GM19455 (cell line): ENCODE data around the gene ATP6V1F.
"Not testable (repeated sequence)": the region's sequence is repeated elsewhere in the genome, so short reads cannot be mapped to it uniquely, and the experiment has no call there.

Experiments
- ATAC-seq: cut with Tn5 transposase; IDR thresholded peaks from one replicate; pipeline ENCODE4 v1.9.1; 2021; ENCODE audit not compliant: unreplicated experiment

The ATP6V1F gene

DNA sequence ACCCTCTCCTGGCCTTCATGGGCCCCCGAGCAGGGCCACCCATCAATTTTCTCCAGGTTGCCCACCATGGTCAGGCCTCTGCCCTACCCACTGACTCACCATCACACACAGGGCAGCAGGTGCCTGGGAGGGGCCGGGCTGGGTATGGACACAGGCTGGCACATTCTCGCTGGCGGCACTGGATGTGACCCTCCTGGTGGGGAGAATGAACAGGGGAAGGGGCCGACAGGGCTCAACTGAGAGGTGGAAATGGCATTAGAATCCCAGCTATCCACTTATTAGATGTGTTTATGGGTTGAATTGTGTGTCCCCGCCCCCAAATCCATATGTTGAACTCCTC, 31.4 kb downstream of the ATP6V1F start:
- no peak for ATAC-seq

DNA sequence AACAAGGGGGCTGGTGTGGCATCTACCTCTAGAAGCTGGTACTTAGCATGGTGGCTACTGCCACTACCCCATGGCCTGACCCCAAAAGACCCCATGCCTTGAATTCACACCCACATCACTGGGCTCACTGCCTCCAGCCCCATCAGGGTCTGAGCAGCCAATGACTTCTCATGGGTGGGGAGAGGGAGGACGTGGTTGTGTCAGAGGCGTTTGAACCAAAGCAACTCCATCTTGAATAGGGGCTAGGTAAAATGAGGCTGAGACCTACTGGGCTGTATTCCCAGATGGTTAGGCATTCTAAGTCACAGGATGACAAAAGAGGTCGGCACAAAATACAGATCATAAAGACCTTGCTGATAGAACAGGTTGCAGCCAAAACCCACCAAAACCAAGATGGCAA, 32.7 kb downstream of the ATP6V1F start:
- ATAC-seq: no peak

- no peak for ATAC-seq
These were observed 36.7 kb downstream of the ATP6V1F start for GRCh38 chr7:128899392-128899791.

- no peak for ATAC-seq
These were observed 37.6 kb downstream of the ATP6V1F start for GRCh38 chr7:128900237-128900636.

DNA sequence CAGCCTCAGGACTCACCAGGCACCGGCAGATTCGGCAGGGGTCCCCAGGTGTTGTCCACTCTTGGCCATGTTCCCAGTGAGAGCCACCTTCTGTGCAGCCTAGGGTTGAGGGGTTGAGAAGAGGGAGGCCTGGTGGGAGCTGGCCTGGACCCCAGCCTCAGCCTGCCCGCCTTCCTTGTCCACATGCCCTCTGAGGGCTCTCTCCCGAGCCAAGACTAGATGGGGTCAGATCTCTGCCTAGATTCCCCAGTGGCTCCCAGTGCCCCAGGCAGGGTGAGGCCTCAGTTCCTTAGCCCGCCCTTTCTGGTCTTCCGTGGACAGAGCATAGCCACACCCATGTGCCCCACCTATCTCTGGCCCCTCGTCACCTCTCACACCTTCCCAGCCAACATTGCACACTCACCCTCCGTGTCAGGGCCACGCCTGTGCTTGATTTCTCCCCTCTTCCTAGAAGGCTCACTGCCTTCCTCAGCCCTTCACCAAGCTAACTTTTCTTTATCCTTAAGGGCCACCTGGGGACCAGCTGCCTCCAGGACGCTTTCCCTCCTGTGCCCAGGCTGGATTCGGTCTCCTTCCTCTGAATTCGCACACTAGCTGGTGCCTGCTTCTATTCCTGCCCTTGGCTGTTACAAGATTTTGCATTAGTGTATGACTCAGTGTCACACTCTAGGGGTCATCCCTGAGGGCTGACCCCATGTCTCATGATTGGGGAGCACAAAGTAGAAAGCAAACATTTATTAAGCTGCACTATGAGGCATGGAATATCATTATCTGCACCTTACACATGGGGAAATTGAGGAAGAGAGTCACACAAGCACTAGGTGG, 40.3 kb downstream of the ATP6V1F start:
- ATAC-seq: no peak

GRCh38 chr7:128903621-128904361, 41.1 kb downstream of the ATP6V1F start:
- ATAC-seq: no peak

DNA sequence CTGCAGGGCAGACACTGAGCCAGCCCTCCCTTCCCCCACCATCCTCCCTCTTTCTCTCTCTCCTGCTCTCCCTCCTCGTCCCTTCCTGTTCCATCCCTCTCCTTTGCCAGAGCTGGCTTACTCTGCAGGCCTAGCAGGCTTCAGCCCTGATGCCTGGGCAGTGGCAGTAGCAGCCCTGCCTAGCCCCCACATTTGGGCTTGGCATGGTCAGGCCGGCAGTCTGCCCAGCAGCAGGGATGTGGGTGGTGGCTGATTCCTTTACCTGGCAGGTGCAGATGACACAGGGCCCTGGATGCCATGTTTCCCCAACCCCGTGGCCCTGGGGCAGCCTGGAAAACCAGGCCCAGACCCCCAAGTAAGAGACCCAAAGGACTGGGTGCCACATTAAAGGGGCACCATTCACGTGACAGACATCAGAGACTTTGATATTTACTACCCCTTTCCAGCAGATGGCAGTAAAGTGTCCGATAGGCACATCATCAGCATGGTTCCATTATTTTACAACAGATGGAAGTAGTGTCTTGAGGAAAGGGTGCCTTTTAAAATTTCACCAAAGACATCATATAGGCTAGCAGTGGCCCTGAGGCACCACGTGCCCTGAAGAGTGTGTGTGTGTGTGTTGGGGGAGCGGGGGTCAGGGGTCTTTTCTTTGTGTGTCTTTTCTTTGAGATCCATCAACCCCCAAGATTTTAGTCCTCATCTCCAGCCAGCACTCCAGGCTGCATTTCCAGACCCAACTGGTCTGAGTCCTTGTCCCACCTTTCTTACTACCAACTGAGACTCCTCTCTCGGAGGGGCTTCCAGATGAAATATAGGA, 41.9 kb downstream of the ATP6V1F start:
- ATAC-seq: no peak

DNA sequence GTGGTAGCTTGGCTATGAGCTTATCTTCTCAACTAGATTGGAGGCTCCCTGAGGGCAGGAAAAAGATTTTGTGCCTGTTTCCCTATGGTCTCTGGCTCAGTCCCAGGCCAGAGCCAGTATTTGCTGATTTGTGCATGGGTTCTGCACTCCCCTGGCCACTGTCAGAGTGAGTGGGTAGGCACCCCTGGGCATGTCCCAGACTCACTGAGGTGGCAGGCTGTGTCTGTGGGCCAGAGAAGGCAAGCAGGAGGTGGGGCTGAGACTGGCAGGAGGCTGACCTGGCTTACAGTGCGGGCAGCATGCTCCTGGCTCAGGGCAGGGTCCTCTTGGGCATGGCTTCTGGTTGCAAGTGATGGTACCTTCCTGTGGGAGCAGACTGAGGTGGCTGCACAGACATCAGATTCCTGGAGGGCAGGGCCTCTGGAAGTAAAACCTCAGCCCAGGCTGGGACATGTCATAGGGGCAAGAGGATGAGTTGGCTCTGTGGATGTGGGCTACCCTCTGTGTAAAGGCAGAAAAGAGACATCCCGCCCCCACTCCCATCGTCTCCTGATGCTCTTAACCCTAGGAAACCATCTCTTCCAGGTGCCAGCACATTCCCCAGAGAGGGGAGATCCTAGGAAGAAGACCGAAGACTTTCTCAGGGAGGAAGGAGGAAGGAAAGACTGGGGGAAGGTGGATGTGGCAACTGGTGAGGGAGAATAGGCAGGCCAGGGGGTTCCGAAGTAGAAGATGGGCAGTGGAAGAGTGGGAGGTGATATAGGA, 43.5 kb downstream of the ATP6V1F start:
- no peak for ATAC-seq

DNA sequence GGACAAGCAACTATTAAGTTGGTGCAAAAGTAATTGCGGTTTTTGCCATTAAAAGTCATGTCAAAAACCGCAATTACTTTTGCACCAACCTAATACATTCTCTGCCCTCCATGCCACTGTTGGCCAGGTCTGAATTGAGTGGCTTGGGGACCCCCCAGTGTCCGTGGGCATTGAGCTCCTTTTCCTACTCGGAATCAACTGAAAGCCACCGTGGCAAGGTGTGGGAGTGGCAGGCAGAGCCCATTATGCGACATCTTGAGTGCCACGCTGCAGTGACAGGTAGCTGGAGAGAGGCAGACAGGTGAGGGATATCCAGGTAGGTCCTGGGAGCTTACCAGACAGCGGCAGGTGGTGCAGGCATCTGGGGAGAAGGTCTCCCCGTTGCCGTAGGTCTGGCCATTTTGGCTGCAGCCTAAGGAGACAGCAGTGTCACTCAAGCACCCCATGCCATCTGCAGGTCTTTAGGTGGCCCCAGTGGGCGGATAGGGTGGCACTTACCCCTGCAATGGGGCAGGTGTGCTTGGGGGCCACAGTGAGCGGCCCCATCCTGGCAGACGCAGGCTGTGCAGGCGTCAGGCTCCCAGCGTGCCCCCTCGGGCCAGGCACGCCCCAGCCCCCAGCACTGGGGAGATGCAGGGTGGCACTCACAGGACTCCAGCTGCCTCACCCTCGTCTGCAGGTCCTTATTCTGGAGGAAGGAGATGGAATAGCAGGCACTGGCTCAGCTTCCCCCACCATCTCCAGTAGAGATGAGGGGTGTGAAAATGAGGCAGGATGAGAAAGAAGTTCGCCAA, 44.3 kb downstream of the ATP6V1F start:
- ATAC-seq: no peak

GRCh38 chr7:128908750-128909624, 46.3 kb downstream of the ATP6V1F start:
- no peak for ATAC-seq

DNA sequence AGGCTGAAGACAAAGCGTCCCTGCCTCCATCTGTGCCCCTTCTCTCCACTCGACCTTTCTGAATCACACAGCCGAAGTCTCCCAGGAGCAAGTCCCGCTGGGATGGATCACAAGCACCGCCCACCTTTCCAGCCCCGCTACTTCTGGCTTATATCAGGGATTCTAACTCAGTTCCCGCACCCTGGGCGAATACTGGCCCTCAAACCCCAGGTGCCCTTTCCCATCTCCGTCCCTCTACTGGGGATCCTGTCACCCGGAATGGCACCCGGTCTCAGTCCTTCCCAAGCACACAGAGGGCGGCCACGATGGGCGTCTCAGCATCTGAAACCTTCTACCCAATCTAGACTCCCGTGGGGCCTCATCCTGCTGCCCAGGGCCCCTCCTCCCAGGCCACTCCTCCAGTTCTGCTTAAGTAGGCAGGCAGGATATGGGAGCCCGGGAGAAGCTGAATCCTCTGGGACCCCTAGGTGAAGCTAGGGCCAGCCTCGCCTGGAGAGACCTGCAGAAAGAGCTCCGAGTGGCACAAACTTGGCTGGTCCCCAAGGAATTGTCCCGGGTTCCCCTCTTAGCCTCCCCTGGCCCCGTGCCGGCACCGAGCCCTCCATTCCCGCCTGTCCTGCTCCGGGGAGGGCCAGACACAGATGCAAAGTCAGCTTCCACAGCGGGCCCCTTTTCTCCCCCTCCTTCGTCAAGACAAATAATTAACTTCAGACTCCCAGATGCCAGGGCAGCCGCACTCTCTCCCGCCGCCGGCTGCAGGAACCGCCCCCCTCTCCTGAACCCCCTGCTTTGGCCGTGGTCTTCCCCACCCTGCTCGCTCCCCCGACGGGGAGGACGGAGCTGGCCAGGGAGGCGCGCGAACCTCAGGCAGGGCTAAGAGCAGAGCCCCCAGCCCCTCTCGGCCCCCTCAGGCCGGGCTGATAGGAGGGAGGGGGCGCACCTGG, 47.2 kb downstream of the ATP6V1F start:
- no peak for ATAC-seq

- no peak for ATAC-seq
These were observed 47.9 kb downstream of the ATP6V1F start, which contains the start of gene KCP for GRCh38 chr7:128910569-128910945. Gene KCP (minus strand): TSS chr7:128910709. CDS start chr7:128910676, 33 bp downstream.

DNA sequence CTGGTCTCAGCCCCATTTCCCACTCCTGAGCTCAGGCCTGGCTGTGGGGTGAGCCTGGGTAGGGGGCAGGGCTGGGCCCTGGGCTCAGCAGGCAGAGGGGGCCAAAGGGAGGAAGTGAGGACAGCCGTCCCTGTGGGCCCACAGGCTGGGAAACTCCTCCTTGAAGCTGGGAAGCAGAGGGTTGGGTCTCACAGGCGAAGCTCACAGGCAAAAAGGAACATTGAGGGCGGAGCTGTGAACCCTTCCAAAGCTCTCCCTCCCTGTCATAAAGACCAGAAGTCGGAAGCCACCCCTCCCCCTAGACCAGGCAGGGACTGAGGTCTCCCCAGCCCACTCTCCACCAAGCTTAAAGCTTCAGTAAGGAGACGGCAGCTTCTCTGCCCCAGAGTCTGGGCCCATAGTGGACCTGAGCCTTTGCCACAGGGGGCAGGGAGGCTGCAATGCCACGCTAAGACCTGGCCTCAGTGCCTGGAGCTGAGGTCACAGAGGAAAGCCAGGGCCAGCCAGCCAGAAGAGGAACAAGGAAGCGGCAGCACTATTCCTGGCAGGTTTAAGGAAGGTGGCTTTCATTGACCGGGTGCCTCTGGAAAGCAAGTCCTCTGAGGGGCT, 48.9 kb downstream of the ATP6V1F start:
- no peak for ATAC-seq

DNA sequence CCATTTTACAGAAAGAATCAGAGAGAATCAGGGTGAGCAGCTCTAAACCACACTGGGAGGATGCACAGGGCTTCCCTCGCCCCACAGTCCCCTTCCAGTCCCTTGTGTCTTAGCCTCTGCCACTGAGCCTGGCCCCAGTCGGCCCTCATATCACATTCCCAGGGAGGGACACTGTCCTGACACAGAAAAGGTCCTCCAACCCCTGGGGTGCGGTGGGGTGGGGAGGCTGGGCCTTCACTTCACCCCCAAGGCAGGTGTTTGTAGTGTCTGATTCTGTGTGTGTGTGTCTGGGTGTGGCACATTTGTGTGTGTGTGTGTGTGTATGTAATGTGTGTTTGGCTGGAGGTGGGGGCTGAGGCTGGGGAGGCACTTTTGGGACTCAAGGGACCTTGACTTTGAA, 49.6 kb downstream of the ATP6V1F start:
- no peak for ATAC-seq

GRCh38 chr7:128912709-128913495, 50.2 kb downstream of the ATP6V1F start:
- ATAC-seq: not testable (repeated sequence)

DNA sequence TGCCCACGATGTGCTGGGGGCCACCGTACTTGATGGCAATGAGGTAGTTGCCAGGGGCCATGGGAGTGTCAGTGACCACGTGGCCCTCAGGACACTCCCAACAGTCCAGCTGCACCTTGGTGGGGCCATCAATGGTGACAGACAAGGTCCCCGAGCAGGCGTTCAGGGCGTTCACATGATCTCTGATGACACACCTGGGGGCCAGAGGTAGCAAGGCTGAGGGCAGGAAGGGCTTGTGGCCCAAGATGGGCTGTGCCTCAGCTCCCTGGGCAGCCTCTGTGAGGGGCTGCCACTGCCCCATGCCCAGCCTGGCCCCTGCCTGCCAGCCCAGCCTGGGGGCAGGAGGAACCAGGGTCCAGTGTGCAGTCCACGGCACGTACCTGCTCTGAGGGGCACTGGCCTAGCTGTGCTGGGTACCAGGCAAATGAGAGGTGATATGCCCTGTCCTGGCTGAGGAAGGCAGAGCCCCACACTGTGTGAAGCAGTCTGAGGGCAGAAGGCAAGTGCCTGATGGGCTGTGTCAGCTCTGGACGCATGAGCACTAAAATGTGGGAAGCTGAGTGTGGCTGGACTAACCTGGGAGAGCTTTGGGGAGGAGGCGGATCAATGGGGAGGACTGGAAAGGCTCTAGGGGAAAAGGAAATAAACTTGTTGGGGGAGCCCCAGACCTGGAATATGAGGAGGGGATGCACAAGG, 51.4 kb downstream of the ATP6V1F start:
- no peak for ATAC-seq
